Spleen (tissue), 7 donors: Measurements from ENCODE around the gene OPCML.

Experiments used
- POLR2A ChIP-seq, 3 donors: fragments of 450-650 bp; IDR thresholded peaks; one replicate each; pipeline ENCODE4 v1.5.1; 2017; ENCODE audit warnings: antibody characterized with exemption in 3 of 3, mild to moderate bottlenecking in 1 of 3
- POLR2AphosphoS5 ChIP-seq, 3 donors: sonication (generic); formaldehyde crosslinking; IDR thresholded peaks; one replicate each; pipeline ENCODE4 v1.5.1; 2017; ENCODE audit warnings: antibody characterized with exemption in 3 of 3
- TF ChIP-seq, protein P1 (sequence below), 11 experiments: fragments of 200-600 bp in 7 of 11; fragments of 450-650 bp in 4 of 11; sonication (generic) in 4 of 11; IDR thresholded peaks in 8 of 11; conservative IDR thresholded peaks in 3 of 11; 1 replicate in 7 of 11; 2 replicates in 4 of 11; pipeline versions ENCODE4 v1.4.0 to v1.8.0; 2016 to 2021; ENCODE audit warnings: antibody characterized with exemption in 11 of 11, inconsistent platforms in 4 of 11, mild to moderate bottlenecking in 1 of 11
- donor health status: DM: no; HTN: no; CAD: no; lungs with moderate emphysema.
- donor health status: DM: no; HTN: no; CAD: no.
- donor health status: DM: no; HTN: no; CAD: no.

GRCh38 chr11:132493801-132494200 lies 1038.5 kb downstream of the OPCML start:
- TF ChIP-seq POLR2A (IDR thresholded peaks at IDR 0.05) (no peak), POLR2AphosphoS5 (IDR thresholded peaks at IDR 0.05) (no peak)
- TF ChIP-seq, protein P1, sequence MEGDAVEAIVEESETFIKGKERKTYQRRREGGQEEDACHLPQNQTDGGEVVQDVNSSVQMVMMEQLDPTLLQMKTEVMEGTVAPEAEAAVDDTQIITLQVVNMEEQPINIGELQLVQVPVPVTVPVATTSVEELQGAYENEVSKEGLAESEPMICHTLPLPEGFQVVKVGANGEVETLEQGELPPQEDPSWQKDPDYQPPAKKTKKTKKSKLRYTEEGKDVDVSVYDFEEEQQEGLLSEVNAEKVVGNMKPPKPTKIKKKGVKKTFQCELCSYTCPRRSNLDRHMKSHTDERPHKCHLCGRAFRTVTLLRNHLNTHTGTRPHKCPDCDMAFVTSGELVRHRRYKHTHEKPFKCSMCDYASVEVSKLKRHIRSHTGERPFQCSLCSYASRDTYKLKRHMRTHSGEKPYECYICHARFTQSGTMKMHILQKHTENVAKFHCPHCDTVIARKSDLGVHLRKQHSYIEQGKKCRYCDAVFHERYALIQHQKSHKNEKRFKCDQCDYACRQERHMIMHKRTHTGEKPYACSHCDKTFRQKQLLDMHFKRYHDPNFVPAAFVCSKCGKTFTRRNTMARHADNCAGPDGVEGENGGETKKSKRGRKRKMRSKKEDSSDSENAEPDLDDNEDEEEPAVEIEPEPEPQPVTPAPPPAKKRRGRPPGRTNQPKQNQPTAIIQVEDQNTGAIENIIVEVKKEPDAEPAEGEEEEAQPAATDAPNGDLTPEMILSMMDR (IDR thresholded peaks at IDR 0.05 in 8 of 11, conservative IDR thresholded peaks at IDR 0.05 in 3 of 11), result no peak
